HG02763 (cell line): ENCODE measurements around the gene ZBTB7A.
A peak's percentile ranks its signal among the peaks of the same experiment; 100 is the strongest.
"Not testable (repeated sequence)": the region's sequence is repeated elsewhere in the genome, so short reads cannot be mapped to it uniquely, and the experiment has no call there.

Experiments
- ATAC-seq: cut with Tn5 transposase; IDR thresholded peaks from one replicate; pipeline ENCODE4 v1.9.1; 2021; ENCODE audit warnings: mild to moderate bottlenecking, moderate library complexity; ENCODE audit not compliant: unreplicated experiment

Gene ZBTB7A

GRCh38 chr19:4018775-4019504 lies 47.8 kb downstream of the ZBTB7A start:
- ATAC-seq, result no peak

- no peak for ATAC-seq
These were observed 48.5 kb downstream of the ZBTB7A start for GRCh38 chr19:4018140-4018613.

DNA sequence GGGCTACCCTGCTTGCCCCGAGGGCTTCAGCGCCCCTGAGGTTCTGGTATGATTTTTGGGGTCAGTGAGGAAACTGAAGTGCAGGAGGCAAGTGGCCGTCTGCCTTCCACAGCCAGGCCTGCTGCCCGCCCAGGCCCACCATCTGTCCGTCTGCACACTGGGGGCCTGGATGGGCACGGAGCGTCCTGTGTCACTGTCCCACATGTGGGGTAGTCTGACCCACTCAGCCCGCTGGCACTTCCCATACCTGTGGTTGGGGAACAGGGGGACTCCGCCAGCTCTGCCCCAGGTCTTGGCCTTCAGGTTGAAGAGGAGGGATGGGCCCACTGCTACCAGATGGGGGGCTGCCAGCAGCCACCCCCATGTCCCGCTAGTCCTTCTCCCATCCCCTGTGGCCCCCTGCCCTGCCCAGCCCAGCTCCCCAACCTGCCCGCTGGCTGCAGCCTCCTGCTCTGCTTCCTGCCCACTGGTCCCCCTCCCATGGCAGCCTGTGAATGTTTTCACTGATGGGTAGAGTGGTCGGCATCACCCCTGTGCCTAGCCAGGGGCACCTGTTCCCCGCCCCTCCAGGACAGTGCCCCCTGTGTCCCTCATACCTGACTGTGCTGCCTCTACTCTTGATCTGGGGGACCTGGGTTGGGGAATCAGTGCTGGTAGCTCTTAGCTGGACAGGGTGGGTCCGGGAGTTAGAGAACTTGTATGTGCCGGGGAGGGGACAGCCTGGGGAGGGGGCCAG lies 49.6 kb downstream of the ZBTB7A start:
- ATAC-seq, result no peak

DNA sequence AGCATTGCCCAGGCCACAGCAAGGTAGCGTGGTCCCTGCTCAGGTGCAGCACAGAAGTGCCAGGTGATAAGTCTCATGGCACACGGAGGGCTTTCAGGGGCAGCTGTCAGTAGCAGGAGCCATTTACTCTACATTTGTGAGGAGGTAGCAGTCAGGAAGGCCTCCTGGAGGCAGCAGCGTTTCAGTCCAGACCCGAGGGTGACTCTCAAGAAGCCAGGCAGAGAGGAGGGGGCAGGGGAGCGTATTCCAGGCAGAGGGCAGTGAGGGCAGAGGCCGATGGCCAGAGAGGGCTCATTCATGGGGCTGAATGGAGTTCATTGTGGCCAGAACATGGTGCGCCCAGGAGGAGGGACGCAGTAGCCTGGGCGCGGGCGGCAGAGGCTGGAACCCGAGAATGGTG lies 50.2 kb downstream of the ZBTB7A start:
- ATAC-seq, result no peak

DNA sequence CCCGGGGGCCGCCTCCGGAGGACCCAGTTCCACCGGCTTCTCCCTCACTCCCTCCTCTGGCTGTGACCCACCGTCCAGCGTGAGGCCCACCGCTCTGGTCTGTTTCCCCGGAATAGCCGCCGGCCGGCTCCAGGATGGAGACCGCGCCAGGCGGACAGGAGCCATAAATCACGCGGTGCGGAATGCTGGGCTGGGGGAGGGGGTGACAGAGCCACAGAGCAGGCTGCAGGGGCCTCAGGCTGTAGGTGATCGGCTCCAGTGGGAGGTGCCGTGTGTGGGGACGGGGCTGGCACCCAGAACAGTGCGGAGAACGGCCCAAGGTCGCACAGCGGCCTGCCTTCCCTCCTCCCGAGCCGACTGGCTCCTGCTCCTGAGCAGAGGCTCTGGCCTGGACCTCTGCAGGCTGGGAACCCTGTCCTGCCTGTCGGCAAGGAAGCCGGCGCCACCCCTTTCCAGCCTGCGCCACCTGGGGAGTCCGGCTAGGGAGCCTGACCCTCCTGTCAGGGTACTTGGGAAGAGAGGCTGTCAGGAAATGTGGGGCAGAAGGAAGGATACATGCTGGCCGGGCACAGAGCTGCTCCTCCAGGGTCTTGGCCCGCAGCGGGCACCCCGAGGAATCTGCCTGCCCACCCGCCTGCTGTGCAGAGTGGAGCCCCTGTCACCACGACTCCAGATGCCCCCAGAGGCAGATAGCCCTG lies 50.8 kb downstream of the ZBTB7A start:
- ATAC-seq, result no peak

DNA sequence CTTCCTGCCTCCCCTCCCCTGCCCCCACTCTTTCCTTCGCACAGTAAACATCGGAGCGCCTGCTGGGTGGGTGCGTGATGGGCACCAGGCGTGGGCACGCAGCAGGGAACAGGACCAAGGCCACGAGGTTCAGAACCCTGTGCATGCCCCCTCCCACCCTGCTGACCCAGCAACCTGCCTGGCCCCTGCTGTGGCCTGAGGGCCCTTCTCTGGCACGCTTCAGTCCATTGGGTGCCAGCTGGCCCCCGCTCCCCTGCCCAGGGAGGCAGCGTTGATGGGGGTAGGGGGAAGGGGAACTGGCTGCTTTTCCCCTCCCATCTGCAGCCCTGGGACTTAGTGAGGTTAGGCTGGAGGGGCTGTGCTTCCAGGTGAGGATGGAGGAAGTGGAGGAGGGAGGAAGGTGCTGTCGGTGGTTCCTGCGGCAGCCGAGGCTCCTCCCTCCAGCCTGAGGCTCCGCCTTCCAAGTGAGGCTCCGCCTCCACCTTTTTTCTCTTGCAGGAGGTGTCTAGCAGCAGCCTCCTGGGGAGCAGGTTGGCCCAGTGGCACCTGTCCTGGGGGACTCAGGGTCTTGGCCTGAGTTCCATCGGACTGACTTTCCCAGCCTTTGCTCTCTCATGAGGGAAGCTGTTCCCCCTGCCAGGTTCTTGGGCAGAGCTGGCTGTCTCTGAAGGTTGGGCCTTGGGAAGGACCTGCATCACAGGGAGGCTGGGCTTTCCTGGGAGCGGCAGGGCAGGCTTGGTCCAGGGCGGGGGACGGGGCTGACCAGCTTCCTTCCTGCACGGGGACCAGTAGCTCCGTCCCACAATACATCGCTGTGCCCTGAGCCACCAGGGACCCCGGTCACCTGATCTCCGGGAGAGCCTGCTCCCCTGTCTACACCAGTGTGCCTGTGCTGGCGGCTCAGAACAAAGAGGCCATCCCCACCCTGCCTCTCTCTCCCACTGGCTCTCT lies 51.9 kb downstream of the ZBTB7A start:
- ATAC-seq, result no peak

DNA sequence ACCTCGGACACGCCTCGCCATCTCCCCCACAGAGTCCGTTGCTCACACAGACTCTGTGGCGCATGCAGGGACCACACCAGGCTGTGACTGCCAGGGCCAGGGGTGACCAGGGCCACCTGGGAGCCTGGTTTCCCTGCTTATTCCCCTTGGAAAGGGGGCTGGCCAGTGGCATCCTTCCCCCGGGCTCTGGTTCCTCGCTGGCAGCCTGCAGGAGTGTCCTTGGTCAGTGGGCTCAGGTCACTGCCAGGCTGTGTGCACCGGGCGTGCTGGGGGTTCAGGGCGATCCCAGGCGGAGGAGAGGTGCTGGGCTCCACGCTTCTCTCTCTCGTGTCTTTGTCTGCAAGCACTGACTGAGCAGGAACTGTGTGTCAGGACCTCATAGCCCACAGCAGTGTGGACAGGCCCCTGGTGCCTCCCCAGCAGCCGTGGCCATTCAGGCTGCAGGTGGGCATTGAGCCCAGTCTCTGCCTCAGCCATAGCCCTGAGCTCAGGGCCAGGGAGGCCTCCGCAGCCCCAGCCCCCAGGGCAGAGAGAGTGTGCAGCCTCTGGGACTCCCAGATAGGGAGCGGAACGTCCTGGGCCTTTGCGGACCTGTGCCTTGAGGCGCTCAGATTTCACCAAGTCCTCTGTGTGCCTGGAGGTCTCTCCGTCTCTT lies 52.7 kb downstream of the ZBTB7A start:
- ATAC-seq, result no peak

- ATAC-seq, result no peak
These were observed 53.6 kb downstream of the ZBTB7A start for GRCh38 chr19:4012975-4013634.

DNA sequence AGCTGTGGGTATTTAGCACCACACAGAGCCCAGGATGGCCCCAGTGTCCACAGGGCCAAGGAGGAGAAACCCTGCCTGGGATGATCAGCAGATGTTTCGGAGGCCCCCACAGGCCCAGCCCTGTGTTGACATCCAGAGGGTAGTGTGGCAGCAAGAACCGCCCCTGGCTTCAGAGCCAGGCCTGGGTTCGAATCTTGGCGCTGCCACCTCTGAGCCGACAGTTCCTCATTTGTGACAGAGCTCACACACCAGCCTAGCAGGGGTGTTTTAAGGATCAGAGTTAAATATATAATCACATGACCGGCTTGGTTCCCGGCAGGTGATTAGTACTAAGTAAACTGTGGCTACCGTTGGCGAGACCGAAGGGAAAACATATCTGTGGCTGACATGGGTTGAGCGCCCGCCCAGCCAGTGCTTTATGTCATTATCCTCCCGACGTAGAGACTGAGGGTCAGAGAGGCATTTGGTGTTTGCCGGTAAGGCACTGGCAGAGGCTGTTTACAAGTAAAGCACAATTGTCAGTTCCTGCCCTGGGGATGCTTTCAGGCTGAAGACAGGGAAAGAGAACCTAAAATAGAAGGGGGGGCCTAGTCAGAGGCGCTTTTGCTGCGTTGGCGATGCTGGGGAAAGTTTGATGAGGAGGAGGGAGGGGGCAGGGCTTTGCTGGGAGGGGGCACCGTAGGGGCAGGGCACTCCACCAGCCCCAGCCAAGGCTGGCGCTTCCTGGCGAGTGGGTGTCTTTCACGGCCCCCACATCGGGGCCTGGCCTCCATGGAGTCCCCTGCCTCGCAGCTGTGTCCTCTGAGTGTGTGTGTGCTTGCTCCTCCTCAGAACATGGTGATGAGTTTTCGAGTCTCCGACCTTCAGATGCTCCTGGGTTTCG lies 54.4 kb downstream of the ZBTB7A start:
- no peak for ATAC-seq

GRCh38 chr19:4011430-4011829 lies 55.3 kb downstream of the ZBTB7A start:
- not testable (repeated sequence) for ATAC-seq

GRCh38 chr19:4010808-4011110 lies 55.9 kb downstream of the ZBTB7A start:
- ATAC-seq, result no peak

DNA sequence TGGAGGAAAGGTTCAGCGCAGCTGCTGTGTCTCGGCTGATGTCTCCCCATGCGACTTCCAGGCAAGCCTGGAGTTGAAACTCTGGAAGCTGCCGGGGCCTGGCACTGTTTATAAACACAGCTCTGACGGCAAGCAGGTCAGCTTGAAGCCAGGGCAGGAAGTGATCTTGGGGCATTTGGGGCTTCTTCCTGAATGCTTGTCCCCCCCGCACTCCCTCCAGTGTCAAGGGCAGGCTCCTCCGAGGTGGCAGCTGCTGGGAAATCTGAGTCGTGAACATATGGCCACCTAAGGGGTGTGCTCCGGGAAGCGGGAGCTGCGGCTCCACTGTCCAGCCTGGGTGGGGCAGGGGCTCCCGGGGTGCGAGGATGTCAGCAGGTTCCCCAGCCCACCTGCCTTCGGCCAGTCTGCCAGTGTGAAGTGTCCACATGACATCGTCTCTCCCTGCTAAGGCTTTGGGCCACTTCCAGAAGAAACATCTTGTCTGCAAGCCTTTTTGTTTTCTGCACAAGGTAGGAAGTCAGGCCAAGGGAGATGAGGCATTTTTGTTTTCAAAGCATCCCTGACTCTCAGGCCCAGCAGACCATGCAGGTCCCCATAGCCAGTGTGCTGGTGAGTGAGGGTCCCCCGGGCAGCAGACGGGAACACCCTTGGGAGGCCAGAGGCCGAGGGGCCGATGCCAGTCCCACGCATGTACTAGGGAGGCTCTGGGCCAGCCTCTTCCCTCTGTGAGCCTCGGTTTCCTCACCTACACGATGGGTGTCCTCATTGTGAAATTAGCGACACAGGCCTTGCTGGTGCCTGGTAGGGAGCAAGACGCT lies 56.5 kb downstream of the ZBTB7A start:
- ATAC-seq, result no peak

GRCh38 chr19:4007836-4008539 lies 58.7 kb downstream of the ZBTB7A start:
- peak; percentile 20 for ATAC-seq

DNA sequence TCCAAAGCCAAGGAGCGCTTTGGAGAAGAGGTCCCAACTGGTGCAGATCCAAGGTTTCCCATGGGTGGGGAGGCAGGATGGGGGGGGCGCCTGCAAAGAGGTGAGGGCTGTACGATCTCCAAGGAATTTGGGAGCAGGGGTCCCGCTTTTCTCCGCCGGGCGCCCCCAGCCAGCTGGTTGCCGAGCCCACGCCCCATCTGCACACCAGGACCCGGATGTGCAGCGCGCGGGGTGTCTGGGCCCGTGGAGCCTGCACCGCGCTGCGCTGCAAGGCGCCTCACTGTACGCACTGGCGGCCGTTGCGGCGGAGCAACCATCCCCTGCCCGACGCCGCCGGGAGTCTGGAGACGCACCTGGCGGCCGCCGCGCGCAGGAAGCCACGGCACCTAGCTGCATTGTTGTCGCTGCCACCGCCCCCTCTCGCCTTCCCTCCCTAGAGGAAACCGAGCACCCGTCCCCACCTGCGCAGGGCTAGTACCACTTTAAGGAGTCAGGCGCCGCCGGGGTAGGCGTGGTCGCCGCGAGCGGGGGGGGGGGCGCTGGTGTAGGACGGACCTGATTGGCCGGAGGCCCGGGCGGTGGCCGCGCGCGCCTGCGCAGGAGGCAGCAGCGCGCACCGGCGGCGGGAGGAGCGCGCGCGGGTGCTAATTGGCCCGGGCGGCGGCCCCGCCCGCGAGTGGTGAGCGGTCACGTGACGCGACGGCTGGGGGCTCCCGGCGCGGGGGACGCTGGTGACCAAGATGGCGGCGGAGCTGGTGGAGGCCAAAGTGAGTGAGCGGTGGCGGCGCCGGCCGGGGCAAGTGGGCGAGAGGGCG lies 59.5 kb downstream of the ZBTB7A start, which contains the start of gene PIAS4:
Gene PIAS4 (plus strand): TSS at position 716 of the 815 bp plus-strand sequence. CDS start 25 bp downstream, at position 741.
- ATAC-seq, result peak; percentile 82

- not testable (repeated sequence) for ATAC-seq
These were observed 61.3 kb downstream of the ZBTB7A start for GRCh38 chr19:4005436-4005835.

GRCh38 chr19:4000798-4001197 lies 65.9 kb downstream of the ZBTB7A start:
- not testable (repeated sequence) for ATAC-seq
